ENCODE data around the gene CCDC201. TPM values are rescaled to one million over a fixed set of nuclear protein-coding genes. Genes with fewer than 3 reads are reported as not detected.

The CCDC201 gene, protein sequence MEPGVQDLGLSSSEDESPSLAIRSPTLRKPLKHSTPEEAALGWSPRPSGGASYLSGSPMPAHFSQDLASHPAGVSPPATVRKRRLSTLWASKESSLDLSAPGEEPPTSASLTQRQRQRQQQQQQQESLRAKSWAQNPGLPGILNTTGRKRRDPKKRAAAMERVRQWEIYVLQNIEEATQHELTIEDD
- total RNA-seq (2021; ENCODE audit: unreplicated experiment) = not detected
- polyA plus RNA-seq (2012; ENCODE audit: insufficient read length) = not detected
- Bru-seq, nascent RNA = not detected
- percentile 6 among the genes with signal in this experiment for BruChase-seq, experiment 1, labeled RNA remaining after a 2-hour chase
- BruChase-seq, experiment 2, labeled RNA remaining after a 6-hour chase = not detected
- long read RNA-seq = 0 reads

DNA sequence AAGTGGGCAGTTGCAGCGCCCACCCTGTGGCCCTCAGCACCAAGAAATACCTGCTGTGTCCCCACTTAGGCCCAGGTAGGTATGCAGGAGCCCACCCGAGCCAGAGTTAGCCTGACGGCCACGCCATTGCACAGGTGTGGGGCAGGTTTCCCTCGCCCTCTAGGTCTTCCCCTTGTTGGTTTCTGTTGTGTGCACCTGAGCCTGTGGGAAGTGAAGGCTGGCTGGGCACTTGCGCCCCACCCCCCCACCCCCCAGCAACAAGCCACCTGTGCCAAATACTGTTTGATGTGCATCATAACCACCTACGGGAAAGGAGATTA lies at the start of gene CCDC201:
Gene CCDC201, minus strand, starts transcription at position 48 of the 320 bp plus-strand sequence. CDS start 75 bp downstream, outside the sequence.
- DNase-seq (ENCODE audit: low read depth, low spot score) = no peak
- Histone ChIP-seq H3K36me3 (ENCODE audit: control insufficient read depth, insufficient read depth, low read length) (no peaks in the 10 kb centered on the region), H3K27ac (ENCODE audit: low read length) (no peak within 1 kb of the TSS), H3K9me3 (ENCODE audit: control insufficient read depth, insufficient read depth, low read depth, low read length) (no peaks in the 10 kb centered on the region), H3K27me3 (ENCODE audit: control insufficient read depth, insufficient read depth, low read length) (peaks cover 8% of the 10 kb centered on the region; the same call in 1 of the 2 replicates), H3K4me1 (ENCODE audit: control insufficient read depth, insufficient read depth, low read length) (no peaks in the 10 kb centered on the region; the same call in 1 of the 2 replicates), H3K4me3 (ENCODE audit: low read depth in 2 of 2, low read length in 2 of 2) (no peak within 1 kb of the TSS)
- in situ Hi-C loops (cut with HindIII; ENCODE audit: low pct_unique_long_range_greater_than_20kb, low sequenced_read_pairs) (no loop called here), intact Hi-C loops (cut with micrococcal nuclease; ENCODE audit: unreplicated experiment) (no loop called here)
- POLR2A ChIA-PET = no interaction called here
- no peak for TF ChIP-seq REST (IDR thresholded peaks at IDR 0.05; ENCODE audit: insufficient read depth in 1 of 2, low read depth in 2 of 2, low read length in 1 of 2)
- TF ChIP-seq TCF7L2 (IDR thresholded peaks at IDR 0.05; ENCODE audit: low read depth, low read length) = no peak
- no peak for TF ChIP-seq CTCF (IDR thresholded peaks at IDR 0.05)
- no peak for TF ChIP-seq SIN3A (IDR thresholded peaks at IDR 0.05; ENCODE audit: borderline replicate concordance, insufficient read depth, low read depth, low read length)
- no peak for TF ChIP-seq POLR2AphosphoS5 (IDR thresholded peaks at IDR 0.05; ENCODE audit: low read depth, low read length)
- CTCF ChIA-PET = no interaction called here
- BruUV-seq (replicated peaks) = no TSS peak
- no peak for ATAC-seq

DNA sequence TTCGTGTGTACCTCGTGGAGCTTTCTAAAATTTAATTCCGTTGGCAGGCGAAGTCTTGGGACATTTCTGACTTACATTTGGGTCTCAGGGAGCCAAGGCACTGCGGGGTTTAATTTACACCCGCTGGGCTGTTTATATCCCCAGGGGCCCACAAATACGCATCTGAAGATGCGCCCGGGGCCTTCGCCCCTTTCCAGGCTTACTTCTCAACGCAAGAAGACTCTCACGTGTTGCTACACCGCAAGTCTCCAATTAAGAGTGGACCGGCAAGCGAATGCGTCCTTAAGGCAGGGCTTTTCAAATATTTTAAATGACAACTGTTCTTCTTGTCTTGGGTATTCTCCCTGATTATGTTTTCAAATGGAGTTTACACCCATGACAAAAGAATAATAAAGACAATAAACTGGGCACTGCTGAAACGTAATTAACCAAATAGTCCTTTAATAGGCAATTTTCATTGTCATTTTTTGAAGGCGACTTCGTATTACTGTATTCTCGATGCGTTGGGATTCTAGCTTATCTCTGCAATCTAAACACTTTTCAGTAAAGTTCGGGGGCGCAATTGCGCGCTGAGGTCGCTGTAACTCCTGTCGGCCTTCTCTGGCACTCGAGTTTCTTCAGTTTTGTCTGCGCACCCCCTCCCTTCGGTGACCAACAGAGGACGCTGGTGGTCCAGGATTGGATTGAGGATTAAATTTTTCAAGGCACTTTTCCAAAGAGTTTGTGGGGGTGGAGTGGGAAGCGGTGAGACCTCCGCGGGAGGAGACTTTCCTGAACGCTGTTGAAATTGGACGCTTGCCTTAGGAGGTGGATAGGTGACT lies 49.0 kb upstream of the CCDC201 start:
- CTCF ChIA-PET = interaction anchor here (0.6 to 1.3 kb wide), 6 partner anchors 429 to 1982 kb away, joined by 3 to 6 read pairs (median 3); no protein-coding TSS in a partner anchor

More for the DNA sequence above, 49.0 kb upstream of the CCDC201 start:
- Histone ChIP-seq H3K9me3 (ENCODE audit: control insufficient read depth, insufficient read depth, low read depth, low read length) (no peaks in the 10 kb centered on the region), H3K27ac (ENCODE audit: low read length) (no peak overlapping the region), H3K4me3 (ENCODE audit: low read depth in 2 of 2, low read length in 2 of 2) (peak overlapping the region; percentile 38 to 46), H3K36me3 (ENCODE audit: control insufficient read depth, insufficient read depth, low read length) (no peaks in the 10 kb centered on the region), H3K27me3 (ENCODE audit: control insufficient read depth, insufficient read depth, low read length) (peaks cover 13% of the 10 kb centered on the region), H3K4me1 (ENCODE audit: control insufficient read depth, insufficient read depth, low read length) (peaks cover 14% of the 10 kb centered on the region; the same call in 1 of the 2 replicates)
- DNase-seq (ENCODE audit: low read depth, low spot score) = no peak
- ATAC-seq = peak; percentile 21; the same call in 1 of the 2 replicates
- TF ChIP-seq TCF7L2 (IDR thresholded peaks at IDR 0.05; ENCODE audit: low read depth, low read length) (no peak), CTCF (IDR thresholded peaks at IDR 0.05) (peak; percentile 98)
- intact Hi-C loops (cut with micrococcal nuclease; ENCODE audit: unreplicated experiment) = loop anchor here (1.0 to 10.0 kb wide), 4 partner anchors 210 to 1160 kb away; no protein-coding TSS in a partner anchor
- POLR2A ChIA-PET = no interaction called here
- no TSS peak for BruUV-seq (replicated peaks)
- in situ Hi-C loops (cut with HindIII; ENCODE audit: low pct_unique_long_range_greater_than_20kb, low sequenced_read_pairs) = no loop called here

All from Panc1 (cell line).